ENCODE results near the gene IZUMO1.
"Not testable (repeated sequence)": the region's sequence is repeated elsewhere in the genome, so short reads cannot be mapped to it uniquely, and the experiment has no call there.

IZUMO1 gene

GRCh38 chr19:48695743-48696352 lies 50.9 kb downstream of the IZUMO1 start, which contains the start of gene FUT2:
FUT2 (plus strand) TSS chr19:48695971; CDS start chr19:48702957, 6,986 bp downstream.
- Histone ChIP-seq H3K27ac (no peak within 1 kb of the TSS), H3K4me1 (peaks cover 0 to 10% (median 2%) of the 10 kb centered on the region in 4 donors), H3K36me3 (peaks cover 0 to under 1% (median 0%) of the 10 kb centered on the region in 3 donors), H3K9me3 (no peaks in the 10 kb centered on the region), H3K27me3 (peaks cover 0 to 28% of the 10 kb centered on the region in 2 donors), H3K4me3 (no peak within 1 kb of the TSS)
- no peak for TF ChIP-seq CTCF (IDR thresholded peaks at IDR 0.05)
- intact Hi-C loops (cut with DNase I; ENCODE audit: low total_unique reads), result loop anchor here (2.0 kb wide), 1 partner anchor 75 kb away; no protein-coding TSS in a partner anchor
- DNase-seq, result no peak

GRCh38 chr19:48693629-48694028 lies 53.1 kb downstream of the IZUMO1 start:
- H3K27ac ChIP-seq; H3K9me3 ChIP-seq; intact Hi-C loops (cut with DNase I; ENCODE audit: low total_unique reads); H3K4me3 ChIP-seq; H3K36me3 ChIP-seq; DNase-seq: not testable (repeated sequence)
- peaks cover 0 to 28% of the 10 kb centered on the region in 2 donors for H3K27me3 ChIP-seq
- peaks cover 0 to 10% (median 2%) of the 10 kb centered on the region in 4 donors for H3K4me1 ChIP-seq

Measured in tibial artery (tissue), 4 donors.